Left kidney (tissue), 2 donors: ENCODE data around the gene PASK. TPM values are rescaled to one million over a fixed set of nuclear protein-coding genes. Genes with fewer than 3 reads are reported as not detected.

Experiments
- DNase-seq: peaks from one replicate; pipeline ENCODE4 v3.0.0-alpha.2; 2013
- polyA plus RNA-seq: library from polyadenylated mRNA; unstranded; fragments of 120-200 nt; gene quantifications from one replicate; pipeline ENCODE4 v1.2.1, GENCODE V29; 2013; ENCODE audit not compliant: insufficient read length

The PASK gene
- polyA plus RNA-seq, 1 donor: 28.8 TPM

- no peak for DNase-seq
Measured at GRCh38 chr2:241081643-241082340, 67.5 kb downstream of the PASK start.

- no peak for DNase-seq
Measured at GRCh38 chr2:241081190-241081642, 68.1 kb downstream of the PASK start.

- no peak for DNase-seq
Measured at GRCh38 chr2:241080405-241081189, 68.7 kb downstream of the PASK start.

- DNase-seq: no peak
Measured at GRCh38 chr2:241074901-241075540, 74.3 kb downstream of the PASK start.

- DNase-seq: no peak
Measured at GRCh38 chr2:241074065-241074818, 75.0 kb downstream of the PASK start.

GRCh38 chr2:241073166-241074064, 75.9 kb downstream of the PASK start:
- no peak for DNase-seq

GRCh38 chr2:241072553-241073165, 76.6 kb downstream of the PASK start:
- no peak for DNase-seq

- DNase-seq: no peak
Measured at GRCh38 chr2:241072151-241072550, 77.1 kb downstream of the PASK start.

GRCh38 chr2:241071677-241072111, 77.6 kb downstream of the PASK start:
- DNase-seq: no peak

GRCh38 chr2:241070811-241071676, 78.2 kb downstream of the PASK start:
- no peak for DNase-seq

GRCh38 chr2:241070361-241070760, 78.9 kb downstream of the PASK start:
- DNase-seq: no peak

- DNase-seq: no peak
Measured at GRCh38 chr2:241069821-241070281, 79.4 kb downstream of the PASK start.

GRCh38 chr2:241068942-241069810, 80.1 kb downstream of the PASK start:
- DNase-seq: no peak

GRCh38 chr2:241068136-241068941, 80.9 kb downstream of the PASK start:
- DNase-seq: no peak

GRCh38 chr2:241067501-241068135, 81.7 kb downstream of the PASK start:
- no peak for DNase-seq

GRCh38 chr2:241066893-241067341, 82.4 kb downstream of the PASK start:
- peak; percentile 24 for DNase-seq
